Neural cell (in vitro differentiated cells): Measurements from ENCODE around the gene MLIP. TPM values are rescaled to one million over a fixed set of nuclear protein-coding genes. Genes with fewer than 3 reads are reported as not detected.

Experiments
- H2AFZ ChIP-seq: fragments of 200-600, 300-800 bp; sonication (generic), shearing (Covaris generic); 2 replicates; pipeline ENCODE4 v1.6.0; 2014; ENCODE audit warnings: low read depth, mild to moderate bottlenecking, antibody characterized with exemption, low read length, moderate library complexity
- H3F3A ChIP-seq: fragments of 200-600 bp; shearing (Covaris generic); 2 replicates; pipeline ENCODE4 v1.6.1; 2016; ENCODE audit warnings: mild to moderate bottlenecking, moderate library complexity, mixed read lengths, antibody characterized with exemption, low read length; ENCODE audit not compliant: insufficient read depth, poor library complexity, severe bottlenecking
- H3K27ac ChIP-seq: fragments of 200-600, 300-800 bp; sonication (generic), shearing (Covaris generic); 2 replicates; pipeline ENCODE4 v1.5.1; 2014; ENCODE audit warnings: mild to moderate bottlenecking, low read length, moderate library complexity
- H3K27me3 ChIP-seq: fragments of 300-800, 200-600 bp; sonication (generic), shearing (Covaris generic); 2 replicates; pipeline ENCODE4 v1.6.0; 2014; ENCODE audit warnings: mild to moderate bottlenecking, low read depth, low read length, moderate library complexity; ENCODE audit not compliant: insufficient read depth
- H3K36me3 ChIP-seq: fragments of 300-800, 200-600 bp; sonication (generic), shearing (Covaris generic); 2 replicates; pipeline ENCODE4 v1.5.1; 2014; ENCODE audit warnings: mild to moderate bottlenecking, antibody characterized with exemption, low read length, moderate library complexity; ENCODE audit not compliant: insufficient read depth
- H3K4me2 ChIP-seq: fragments of 300-800, 200-600 bp; sonication (generic), shearing (Covaris generic); 2 replicates; pipeline ENCODE4 v1.6.0; 2014; ENCODE audit warnings: mild to moderate bottlenecking, low read length
- H3K4me3 ChIP-seq: fragments of 300-800, 200-600 bp; sonication (generic), shearing (Covaris generic); 2 replicates; pipeline ENCODE4 v1.5.1; 2014; ENCODE audit warnings: mild to moderate bottlenecking, low read length, moderate library complexity
- H3K79me2 ChIP-seq: fragments of 200-600 bp; shearing (Covaris generic); replicated peaks from 2 replicates; pipeline ENCODE4 v1.6.0; 2014; ENCODE audit warnings: mild to moderate bottlenecking, low read length, moderate library complexity; ENCODE audit not compliant: insufficient read depth
- H3K9ac ChIP-seq: fragments of 300-800, 200-600 bp; sonication (generic), shearing (Covaris generic); 2 replicates; pipeline ENCODE4 v1.6.1; 2016; ENCODE audit warnings: mild to moderate bottlenecking, low read length, mixed read lengths
- H3K9me2 ChIP-seq: fragments of 200-600 bp; shearing (Covaris generic); 2 replicates; pipeline ENCODE4 v1.6.1; 2016; ENCODE audit warnings: mild to moderate bottlenecking, low read length, mixed read lengths; ENCODE audit not compliant: insufficient read depth
- H3K9me3 ChIP-seq: fragments of 200-600, 300-800 bp; sonication (generic), shearing (Covaris generic); 2 replicates; pipeline ENCODE4 v1.6.1; 2016; ENCODE audit warnings: mild to moderate bottlenecking, mixed run types, low read length, moderate library complexity, mixed read lengths
- H4K20me1 ChIP-seq: fragments of 200-600 bp; shearing (Covaris generic); 2 replicates; pipeline ENCODE4 v1.6.1; 2016; ENCODE audit warnings: mild to moderate bottlenecking, mixed run types; ENCODE audit not compliant: insufficient read depth
- EP300 ChIP-seq: fragments of 450-650 bp; conservative IDR thresholded peaks from 2 replicates; pipeline ENCODE4 v1.6.1; 2014; ENCODE audit warnings: antibody characterized with exemption, mild to moderate bottlenecking, moderate library complexity; ENCODE audit not compliant: poor library complexity, severe bottlenecking
- EZH2 ChIP-seq: fragments of 200-600, 300-800 bp; shearing (Covaris generic), sonication (generic); IDR thresholded peaks from 2 replicates; pipeline ENCODE4 v1.6.1; 2014; ENCODE audit warnings: antibody characterized with exemption, low read length, borderline replicate concordance, mild to moderate bottlenecking; ENCODE audit not compliant: insufficient read depth, poor library complexity, severe bottlenecking
- MXI1 ChIP-seq: fragments of 450-650 bp; conservative IDR thresholded peaks from 2 replicates; pipeline ENCODE4 v1.6.1; 2014; ENCODE audit warnings: antibody characterized with exemption, mild to moderate bottlenecking; ENCODE audit not compliant: poor library complexity, severe bottlenecking
- POLR2AphosphoS5 ChIP-seq: IDR thresholded peaks from 2 replicates; pipeline ENCODE4 v1.6.1; 2012
- RAD21 ChIP-seq: fragments of 450-650 bp; conservative IDR thresholded peaks from 2 replicates; pipeline ENCODE4 v1.6.1; 2014; ENCODE audit warnings: antibody characterized with exemption, mild to moderate bottlenecking, moderate library complexity
- SMC3 ChIP-seq: fragments of 450-650 bp; conservative IDR thresholded peaks from 2 replicates; pipeline ENCODE4 v1.6.1; 2014; ENCODE audit warnings: antibody characterized with exemption, mild to moderate bottlenecking, moderate library complexity; ENCODE audit not compliant: poor library complexity
- TAF1 ChIP-seq: IDR thresholded peaks from 2 replicates; pipeline ENCODE4 v1.6.1; 2012; ENCODE audit warnings: low read depth
- polyA plus RNA-seq: library from polyadenylated mRNA; depleted of rRNA; stranded (reverse); fragments of >200 nt; gene quantifications from 2 replicates; pipeline ENCODE4 v1.2.3, GENCODE V29; 2014
- TF ChIP-seq, protein P1 (sequence below): fragments of 450-650 bp; IDR thresholded peaks from 2 replicates; pipeline ENCODE4 v1.5.1; 2014; ENCODE audit warnings: antibody characterized with exemption, mild to moderate bottlenecking, moderate library complexity; ENCODE audit not compliant: poor library complexity, severe bottlenecking
- TF ChIP-seq, protein P2 (sequence below): IDR thresholded peaks from 2 replicates; pipeline ENCODE4 v1.6.1; 2012; ENCODE audit warnings: borderline replicate concordance

The MLIP gene
- polyA plus RNA-seq, 1 donor from 2014 or later = not detected

DNA sequence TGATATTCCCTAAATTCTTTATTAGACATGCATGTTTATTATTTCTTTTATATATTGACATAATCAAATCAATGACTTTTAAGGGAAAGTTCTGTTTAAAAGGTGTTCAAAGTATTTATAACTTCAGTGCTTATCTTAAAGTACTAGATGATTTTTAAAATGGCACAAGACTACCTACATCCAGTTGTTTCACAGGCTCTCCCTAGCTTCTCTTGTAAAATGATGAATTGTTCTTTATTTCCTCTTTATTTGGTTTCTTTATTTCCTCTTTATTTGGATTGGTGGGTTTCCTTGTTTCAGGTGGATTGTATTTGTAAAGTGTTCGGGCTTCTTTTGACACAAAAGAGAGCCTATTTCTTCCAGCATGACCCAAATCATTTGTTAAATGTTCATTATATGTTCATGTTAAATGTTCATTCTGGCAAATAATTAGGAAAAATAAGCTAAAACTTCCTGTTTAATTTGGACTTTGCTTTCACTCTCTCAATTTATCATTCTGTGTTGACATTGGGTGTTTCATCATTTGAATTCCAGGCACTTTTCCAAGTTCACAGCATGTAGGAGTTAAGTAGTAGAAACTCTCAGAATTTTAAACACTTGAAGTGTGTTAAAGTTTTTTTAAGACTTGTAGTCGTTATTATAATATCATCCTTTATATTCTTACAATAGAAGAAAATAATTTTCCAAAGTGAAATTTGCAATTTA is 24.6 kb downstream of the MLIP start:
- TF ChIP-seq EP300 (no peak), POLR2AphosphoS5 (no peak), EZH2 (no peak), MXI1 (no peak), TAF1 (no peak), RAD21 (no peak)
- TF ChIP-seq, protein P1, sequence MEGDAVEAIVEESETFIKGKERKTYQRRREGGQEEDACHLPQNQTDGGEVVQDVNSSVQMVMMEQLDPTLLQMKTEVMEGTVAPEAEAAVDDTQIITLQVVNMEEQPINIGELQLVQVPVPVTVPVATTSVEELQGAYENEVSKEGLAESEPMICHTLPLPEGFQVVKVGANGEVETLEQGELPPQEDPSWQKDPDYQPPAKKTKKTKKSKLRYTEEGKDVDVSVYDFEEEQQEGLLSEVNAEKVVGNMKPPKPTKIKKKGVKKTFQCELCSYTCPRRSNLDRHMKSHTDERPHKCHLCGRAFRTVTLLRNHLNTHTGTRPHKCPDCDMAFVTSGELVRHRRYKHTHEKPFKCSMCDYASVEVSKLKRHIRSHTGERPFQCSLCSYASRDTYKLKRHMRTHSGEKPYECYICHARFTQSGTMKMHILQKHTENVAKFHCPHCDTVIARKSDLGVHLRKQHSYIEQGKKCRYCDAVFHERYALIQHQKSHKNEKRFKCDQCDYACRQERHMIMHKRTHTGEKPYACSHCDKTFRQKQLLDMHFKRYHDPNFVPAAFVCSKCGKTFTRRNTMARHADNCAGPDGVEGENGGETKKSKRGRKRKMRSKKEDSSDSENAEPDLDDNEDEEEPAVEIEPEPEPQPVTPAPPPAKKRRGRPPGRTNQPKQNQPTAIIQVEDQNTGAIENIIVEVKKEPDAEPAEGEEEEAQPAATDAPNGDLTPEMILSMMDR = no peak
- TF ChIP-seq, protein P2, sequence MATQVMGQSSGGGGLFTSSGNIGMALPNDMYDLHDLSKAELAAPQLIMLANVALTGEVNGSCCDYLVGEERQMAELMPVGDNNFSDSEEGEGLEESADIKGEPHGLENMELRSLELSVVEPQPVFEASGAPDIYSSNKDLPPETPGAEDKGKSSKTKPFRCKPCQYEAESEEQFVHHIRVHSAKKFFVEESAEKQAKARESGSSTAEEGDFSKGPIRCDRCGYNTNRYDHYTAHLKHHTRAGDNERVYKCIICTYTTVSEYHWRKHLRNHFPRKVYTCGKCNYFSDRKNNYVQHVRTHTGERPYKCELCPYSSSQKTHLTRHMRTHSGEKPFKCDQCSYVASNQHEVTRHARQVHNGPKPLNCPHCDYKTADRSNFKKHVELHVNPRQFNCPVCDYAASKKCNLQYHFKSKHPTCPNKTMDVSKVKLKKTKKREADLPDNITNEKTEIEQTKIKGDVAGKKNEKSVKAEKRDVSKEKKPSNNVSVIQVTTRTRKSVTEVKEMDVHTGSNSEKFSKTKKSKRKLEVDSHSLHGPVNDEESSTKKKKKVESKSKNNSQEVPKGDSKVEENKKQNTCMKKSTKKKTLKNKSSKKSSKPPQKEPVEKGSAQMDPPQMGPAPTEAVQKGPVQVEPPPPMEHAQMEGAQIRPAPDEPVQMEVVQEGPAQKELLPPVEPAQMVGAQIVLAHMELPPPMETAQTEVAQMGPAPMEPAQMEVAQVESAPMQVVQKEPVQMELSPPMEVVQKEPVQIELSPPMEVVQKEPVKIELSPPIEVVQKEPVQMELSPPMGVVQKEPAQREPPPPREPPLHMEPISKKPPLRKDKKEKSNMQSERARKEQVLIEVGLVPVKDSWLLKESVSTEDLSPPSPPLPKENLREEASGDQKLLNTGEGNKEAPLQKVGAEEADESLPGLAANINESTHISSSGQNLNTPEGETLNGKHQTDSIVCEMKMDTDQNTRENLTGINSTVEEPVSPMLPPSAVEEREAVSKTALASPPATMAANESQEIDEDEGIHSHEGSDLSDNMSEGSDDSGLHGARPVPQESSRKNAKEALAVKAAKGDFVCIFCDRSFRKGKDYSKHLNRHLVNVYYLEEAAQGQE = no peak
- Histone ChIP-seq H2AFZ (no peak overlapping the region), H3K4me3 (no peak overlapping the region), H3K9me3 (no peaks in the 10 kb centered on the region), H3K36me3 (no peaks in the 10 kb centered on the region), H3K4me2 (no peak overlapping the region), H3K79me2 (no peaks in the 10 kb centered on the region), H3F3A (peaks cover 5% of the 10 kb centered on the region), H4K20me1 (no peaks in the 10 kb centered on the region), H3K9me2 (no peaks in the 10 kb centered on the region), H3K27ac (no peak overlapping the region), H3K27me3 (no peaks in the 10 kb centered on the region), H3K9ac (no peak overlapping the region)

DNA sequence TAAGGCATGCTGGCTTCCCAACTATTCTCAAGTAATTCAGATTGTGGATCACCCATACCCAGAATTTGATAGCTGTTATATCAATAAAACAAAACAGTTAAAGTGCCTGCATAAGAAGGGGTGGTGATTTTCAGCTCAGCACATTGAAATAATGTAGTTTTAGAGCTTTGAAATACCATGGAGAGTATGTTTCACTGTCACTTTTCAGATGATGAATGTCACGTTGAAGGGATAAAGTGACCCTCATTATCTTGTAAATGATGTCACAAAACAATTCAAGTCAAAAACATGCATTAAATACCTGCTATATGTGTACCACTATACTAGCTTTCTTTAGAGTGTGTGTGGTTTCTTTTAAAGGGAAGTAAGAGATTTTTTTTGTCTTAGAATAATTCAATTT is 27.6 kb downstream of the MLIP start:
- Histone ChIP-seq H3K9me3 (no peaks in the 10 kb centered on the region), H3K36me3 (no peaks in the 10 kb centered on the region), H3K4me3 (no peak overlapping the region), H3K27me3 (no peaks in the 10 kb centered on the region), H2AFZ (no peak overlapping the region), H3K9ac (no peak overlapping the region), H3K9me2 (no peaks in the 10 kb centered on the region), H4K20me1 (no peaks in the 10 kb centered on the region), H3K79me2 (no peaks in the 10 kb centered on the region), H3F3A (peaks cover 5% of the 10 kb centered on the region), H3K4me2 (no peak overlapping the region), H3K27ac (peak overlapping the region; percentile 46)
- TF ChIP-seq, protein P2 = no peak
- TF ChIP-seq, protein P1 = no peak
- TF ChIP-seq SMC3 (peak; percentile 35), TAF1 (no peak), MXI1 (no peak), EZH2 (no peak), POLR2AphosphoS5 (peak; percentile 76), EP300 (peak; percentile 97), RAD21 (peak; percentile 32)
